NOMO-1 treated with dmso at 0.1 percent for 144 hours (cell line): ENCODE measurements around the gene ZBTB20.

Experiments
- DNase-seq: peaks from one replicate; lab custom pipeline; 2025; ENCODE audit not compliant: unreplicated experiment; lab: John Stamatoyannopoulos, UW

The ZBTB20 gene

DNA sequence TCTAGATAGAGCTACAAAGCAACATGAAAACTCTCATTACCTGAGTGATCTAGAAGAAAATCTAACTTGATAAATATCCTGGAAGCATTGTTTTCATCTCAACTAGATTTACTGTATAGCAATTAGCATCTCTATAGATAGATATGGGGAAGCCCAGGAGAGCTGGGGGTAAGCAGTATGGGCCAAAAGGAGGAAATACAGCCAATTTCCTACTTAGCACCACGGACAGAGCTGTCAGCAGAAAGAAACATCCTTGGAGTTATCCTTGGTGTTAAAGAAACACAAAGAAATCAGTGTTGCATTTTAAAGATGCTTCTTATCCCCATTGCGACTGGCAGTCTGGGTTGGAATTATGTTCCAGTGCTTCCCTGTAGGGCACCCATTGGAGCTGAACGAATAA, 727.0 kb downstream of the ZBTB20 start:
- DNase-seq: no peak

GRCh38 chr3:114418724-114419543, 728.2 kb downstream of the ZBTB20 start:
- no peak for DNase-seq

DNA sequence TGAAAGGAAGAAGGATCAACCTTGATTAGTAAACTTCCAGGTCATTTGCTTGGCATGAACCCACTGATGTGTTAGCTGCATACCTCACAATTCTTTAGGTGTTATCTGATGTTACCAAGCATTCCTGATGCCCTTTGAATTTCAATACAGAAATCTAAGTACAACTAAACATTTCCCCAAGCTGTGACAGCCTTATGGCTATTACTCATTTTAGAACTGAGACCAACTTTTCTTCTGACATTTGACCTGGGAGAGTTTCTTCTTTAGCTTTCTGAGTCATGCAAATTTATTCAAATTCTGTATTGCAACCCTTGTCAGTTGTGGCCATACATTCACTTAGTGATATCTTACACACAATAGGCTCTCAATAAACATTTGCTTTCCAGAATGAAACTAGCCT, 729.0 kb downstream of the ZBTB20 start:
- no peak for DNase-seq

DNA sequence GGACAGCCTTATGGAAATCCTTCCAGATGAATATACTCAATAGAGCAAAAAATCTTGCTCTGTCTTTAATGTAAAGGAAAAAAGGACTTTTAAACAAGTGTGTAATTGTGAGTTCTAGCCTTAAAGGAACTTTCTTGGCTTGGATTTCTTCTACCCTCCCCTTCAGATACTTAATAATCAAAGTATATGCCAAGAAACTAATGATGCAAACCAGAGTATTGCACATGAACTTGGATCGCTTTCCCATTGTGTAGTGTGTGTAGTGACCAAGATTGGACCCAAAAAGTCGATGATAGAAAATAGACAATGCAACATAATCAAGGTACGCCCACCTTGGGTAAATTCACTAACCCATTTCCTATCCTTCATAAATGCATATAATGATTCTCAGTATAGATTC, 729.4 kb downstream of the ZBTB20 start:
- no peak for DNase-seq

DNA sequence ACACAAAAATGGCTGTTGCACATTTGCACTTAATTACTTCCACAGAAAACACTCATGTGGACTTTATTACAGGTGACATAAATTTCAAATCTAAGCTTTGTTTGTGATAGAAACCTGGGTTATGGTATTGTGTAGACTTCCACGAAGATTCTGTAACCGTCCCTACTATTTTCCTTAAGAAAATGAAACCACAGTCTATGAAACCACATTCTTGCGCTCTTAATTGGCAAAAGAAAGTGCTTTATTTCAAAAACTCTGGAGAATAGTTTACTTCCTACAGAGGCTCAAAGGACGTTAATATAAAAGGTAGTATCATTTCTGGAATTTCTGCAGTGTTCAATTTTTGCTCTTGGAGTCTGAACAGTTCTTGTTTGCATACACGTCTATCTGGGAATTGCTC, 729.8 kb downstream of the ZBTB20 start:
- no peak for DNase-seq

DNA sequence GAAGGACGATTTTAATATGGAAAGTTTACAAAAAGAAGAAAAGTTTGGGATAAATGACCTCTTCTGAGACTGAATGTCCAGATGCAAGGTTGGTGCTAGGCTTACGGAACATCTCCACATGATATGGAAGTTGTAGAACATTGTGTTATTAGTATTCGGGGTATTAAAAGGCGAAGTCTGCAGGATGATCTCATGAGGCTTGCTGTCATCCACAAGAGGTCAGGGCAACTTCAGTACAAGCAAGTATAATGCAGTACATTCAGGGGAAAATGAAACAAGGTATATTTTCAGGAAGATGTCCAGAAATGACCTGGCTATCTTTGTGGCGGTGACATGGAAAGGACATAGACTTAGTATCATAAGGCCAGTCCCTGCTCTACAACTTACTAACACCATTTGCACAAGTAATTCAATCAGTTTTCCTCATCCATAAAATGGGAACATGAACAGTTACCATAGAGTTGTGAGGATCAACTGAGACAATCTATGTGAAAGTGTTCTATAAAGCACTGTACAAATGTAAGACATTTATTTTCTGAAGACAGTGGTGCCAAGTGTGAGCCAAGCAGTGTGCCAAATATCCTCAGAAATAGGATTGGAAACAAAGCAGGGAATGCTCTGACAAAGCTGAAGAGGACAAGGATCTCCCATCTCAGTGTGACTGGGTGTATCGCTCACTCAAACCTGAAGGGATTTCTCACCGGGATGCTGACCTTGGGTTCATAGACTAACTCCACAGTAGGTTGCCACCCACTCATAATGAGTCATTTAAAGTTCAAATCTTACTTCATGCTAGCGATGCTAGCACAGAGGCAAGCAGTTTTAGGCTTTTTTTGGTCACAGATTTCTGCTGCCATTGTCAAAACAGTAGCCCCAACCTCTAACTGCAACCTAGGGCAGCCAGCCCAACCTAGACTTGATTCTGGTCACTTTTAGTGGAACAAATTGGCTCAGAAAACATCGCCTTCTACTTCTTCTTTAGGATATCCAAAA, 735.0 kb downstream of the ZBTB20 start:
- no peak for DNase-seq

GRCh38 chr3:114411190-114411668, 735.9 kb downstream of the ZBTB20 start:
- DNase-seq: no peak

GRCh38 chr3:114408736-114409670, 738.1 kb downstream of the ZBTB20 start:
- DNase-seq: no peak

GRCh38 chr3:114406922-114407321, 740.2 kb downstream of the ZBTB20 start:
- no peak for DNase-seq

DNA sequence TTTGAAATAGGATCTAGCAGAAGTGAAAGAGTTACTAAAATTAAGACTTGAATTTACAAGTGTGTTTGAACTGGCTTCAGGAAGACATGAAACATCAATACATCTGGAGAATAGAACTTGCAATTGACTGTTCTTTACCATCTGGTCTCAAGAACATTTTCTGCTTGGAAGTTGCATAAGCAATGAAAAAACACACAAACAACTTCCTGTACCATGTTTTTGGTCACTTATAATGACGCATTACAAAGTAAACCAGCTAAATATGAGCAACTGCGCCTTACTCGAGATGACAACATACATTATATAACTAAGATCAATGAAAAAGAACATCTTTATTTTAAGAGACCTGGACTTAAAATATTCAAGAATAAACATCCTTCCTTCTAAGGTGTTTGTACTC, 740.8 kb downstream of the ZBTB20 start:
- no peak for DNase-seq

GRCh38 chr3:114405202-114405990, 741.7 kb downstream of the ZBTB20 start:
- no peak for DNase-seq

DNA sequence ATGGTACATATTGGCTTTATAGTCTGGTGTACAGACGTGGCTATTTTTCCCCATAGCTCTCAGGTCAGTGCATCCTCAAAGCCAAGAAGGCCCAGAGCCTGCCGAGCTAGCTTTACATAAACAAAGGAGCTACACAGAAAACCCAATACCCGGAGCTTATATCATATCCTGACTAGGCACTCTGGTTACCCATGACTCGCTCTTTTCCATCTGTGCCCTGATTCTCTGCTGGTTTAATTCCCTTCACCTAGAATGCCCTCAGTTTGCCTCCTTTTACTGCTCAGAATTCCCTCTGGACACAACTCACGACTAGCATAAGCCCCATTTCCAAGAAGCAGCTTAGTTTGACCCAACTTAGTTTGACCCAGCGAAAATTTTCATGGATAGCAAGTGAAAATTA, 742.5 kb downstream of the ZBTB20 start:
- no peak for DNase-seq

GRCh38 chr3:114402838-114403237, 744.2 kb downstream of the ZBTB20 start:
- DNase-seq: no peak

- DNase-seq: no peak
Observed at GRCh38 chr3:114401346-114401745, 745.7 kb downstream of the ZBTB20 start.

GRCh38 chr3:114400371-114400770, 746.7 kb downstream of the ZBTB20 start:
- no peak for DNase-seq

DNA sequence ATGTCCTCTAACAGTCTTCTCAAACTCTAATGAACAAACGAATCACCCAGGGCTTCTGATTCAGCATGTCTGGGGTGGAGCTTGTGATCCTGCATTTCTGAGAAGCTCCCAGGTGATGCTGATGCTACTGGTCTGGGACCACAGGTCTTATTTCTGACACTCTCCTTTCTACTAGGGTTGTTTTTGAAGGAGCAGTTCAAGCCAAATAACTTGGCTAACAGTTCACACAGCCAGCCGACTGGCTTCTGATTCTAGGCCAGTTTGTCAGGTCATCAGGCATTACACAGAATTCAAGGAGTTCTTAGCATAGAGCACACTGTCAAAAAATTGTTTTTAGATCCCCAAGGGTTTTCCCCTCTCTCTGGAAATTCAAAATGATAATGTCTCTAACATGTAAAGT, 752.5 kb downstream of the ZBTB20 start:
- DNase-seq: no peak

- no peak for DNase-seq
Observed at GRCh38 chr3:114393367-114394072, 753.6 kb downstream of the ZBTB20 start.

DNA sequence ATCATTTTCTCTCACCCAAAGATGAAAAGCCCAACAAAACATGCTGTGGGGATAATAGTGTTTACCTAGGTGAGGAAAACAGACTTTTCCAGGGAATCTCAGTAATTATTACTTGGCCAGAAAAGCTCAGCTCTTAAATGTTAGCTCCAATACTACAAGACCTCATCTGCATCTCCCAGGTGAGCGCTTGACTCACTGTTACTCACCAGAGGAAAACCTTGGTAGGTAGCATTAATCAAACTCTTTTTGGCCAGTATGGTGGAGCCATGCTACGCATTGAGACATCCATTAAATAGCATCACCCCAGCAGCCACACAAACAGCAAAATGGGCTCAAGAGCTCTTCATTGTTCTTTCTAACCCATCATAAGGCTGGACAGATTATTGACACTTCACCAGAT, 754.3 kb downstream of the ZBTB20 start:
- DNase-seq: no peak

- no peak for DNase-seq
Observed at GRCh38 chr3:114389156-114389555, 757.9 kb downstream of the ZBTB20 start.
